Smooth muscle cell (in vitro differentiated cells): ENCODE measurements around the gene CNBD2. TPM values are rescaled to one million over a fixed set of nuclear protein-coding genes. Genes with fewer than 3 reads are reported as not detected.
"Not testable (repeated sequence)": the region's sequence is repeated elsewhere in the genome, so short reads cannot be mapped to it uniquely, and the experiment has no call there.

Experiments
- DNase-seq: peaks from one replicate; lab custom pipeline; 2025; ENCODE audit not compliant: unreplicated experiment; lab: John Stamatoyannopoulos, UW
- H2AFZ ChIP-seq: fragments of 200-600 bp; sonication (generic); 2 replicates; pipeline ENCODE4 v1.6.0; 2016; ENCODE audit warnings: antibody characterized with exemption, low read depth, mild to moderate bottlenecking
- H3F3A ChIP-seq: fragments of 200-600 bp; sonication (generic); 2 replicates; pipeline ENCODE4 v1.6.0; 2017; ENCODE audit warnings: antibody characterized with exemption, low read depth
- H3K27ac ChIP-seq: fragments of 200-600 bp; sonication (generic); 2 replicates; pipeline ENCODE4 v1.5.1; 2016; ENCODE audit warnings: low read depth, mild to moderate bottlenecking
- H3K27me3 ChIP-seq: fragments of 200-600 bp; sonication (generic); 2 replicates; pipeline ENCODE4 v1.6.1; 2016; ENCODE audit warnings: low read depth, mild to moderate bottlenecking
- H3K36me3 ChIP-seq: fragments of 200-600 bp; sonication (generic); 2 replicates; pipeline ENCODE4 v1.5.1; 2016; ENCODE audit warnings: low read depth
- H3K4me1 ChIP-seq: fragments of 200-600 bp; sonication (generic); 2 replicates; pipeline ENCODE4 v1.5.1; 2016; ENCODE audit warnings: low read depth
- H3K4me2 ChIP-seq: fragments of 200-600 bp; sonication (generic); 2 replicates; pipeline ENCODE4 v1.6.0; 2016; ENCODE audit warnings: mild to moderate bottlenecking
- H3K4me3 ChIP-seq: fragments of 200-600 bp; sonication (generic); 2 replicates; pipeline ENCODE4 v1.5.1; 2016; ENCODE audit warnings: mild to moderate bottlenecking
- H3K79me2 ChIP-seq: fragments of 200-600 bp; sonication (generic); 2 replicates; pipeline ENCODE4 v1.6.0; 2016; ENCODE audit warnings: low read depth, mild to moderate bottlenecking
- H3K9ac ChIP-seq: fragments of 200-600 bp; sonication (generic); 2 replicates; pipeline ENCODE4 v1.6.0; 2016; ENCODE audit warnings: low read depth
- H3K9me3 ChIP-seq: fragments of 200-600 bp; sonication (generic); replicated peaks from 2 replicates; pipeline ENCODE4 v1.5.1; 2016; ENCODE audit warnings: low read depth
- H4K20me1 ChIP-seq: fragments of 200-600 bp; sonication (generic); 2 replicates; pipeline ENCODE4 v1.6.0; 2016; ENCODE audit warnings: low read depth
- WGBS: methylation state at CpG from one replicate; pipeline ENCODE4 v1.1.7; 2016; ENCODE audit warnings: low lambda C conversion rate; 5-methylcytosine and 5-hydroxymethylcytosine counted together
- polyA plus RNA-seq: library from polyadenylated mRNA; unstranded; fragments of >200 nt; fragmentation: Nextera tagmentation; extraction: Ambion mirVana; gene quantifications from 2 replicates; pipeline ENCODE4 v1.2.1, GENCODE V29; 2016
- total RNA-seq: library from RNA; depleted of rRNA; stranded (reverse); fragments of >200 nt; gene quantifications from 2 replicates; pipeline ENCODE4 v1.2.3, GENCODE V29; 2014
- TF ChIP-seq, protein P1 (sequence below): fragments of 200-600 bp; sonication (generic); IDR thresholded peaks from 2 replicates; pipeline ENCODE4 v1.5.1; 2017; ENCODE audit warnings: borderline replicate concordance, mild to moderate bottlenecking, antibody characterized with exemption; ENCODE audit not compliant: insufficient read depth, poor library complexity, severe bottlenecking

Gene CNBD2
- total and polyA plus RNA-seq, 2 experiments from 2014 or later: 2.8 to 10.2 TPM

DNA sequence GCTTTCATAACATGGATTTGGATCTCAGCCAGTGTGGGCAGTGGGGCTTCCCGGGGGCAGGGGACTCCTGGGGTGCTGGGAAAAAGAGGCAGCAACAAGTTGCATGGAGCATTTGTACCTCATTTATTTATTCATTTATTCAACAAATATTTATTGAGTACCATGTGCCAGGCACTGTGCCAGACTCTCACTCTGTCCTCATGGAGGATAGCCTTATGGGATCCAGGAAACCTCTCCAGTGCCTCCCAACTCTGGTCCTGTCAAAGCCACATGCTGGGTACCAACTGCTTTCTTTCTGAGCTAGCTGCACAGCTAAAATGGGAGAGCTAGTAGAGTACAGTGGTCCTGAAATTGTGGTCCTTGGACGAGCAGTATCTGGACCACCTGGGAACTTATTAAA is 98.4 kb downstream of the CNBD2 start:
- H3K27me3 ChIP-seq: no peaks in the 10 kb centered on the region
- 92% methylated on average over 2 of the region's 2 CpGs for WGBS
- H3K36me3 ChIP-seq: no peaks in the 10 kb centered on the region
- no peak overlapping the region for H3K27ac ChIP-seq
- no peaks in the 10 kb centered on the region for H4K20me1 ChIP-seq
- H3K4me1 ChIP-seq: peaks cover 11% of the 10 kb centered on the region
- DNase-seq: no peak
- H3K79me2 ChIP-seq: no peaks in the 10 kb centered on the region
- no peak overlapping the region for H3K4me2 ChIP-seq
- H3K9ac ChIP-seq: no peak overlapping the region
- no peaks in the 10 kb centered on the region for H3K9me3 ChIP-seq
- H3K4me3 ChIP-seq: no peak overlapping the region
- TF ChIP-seq, protein P1, sequence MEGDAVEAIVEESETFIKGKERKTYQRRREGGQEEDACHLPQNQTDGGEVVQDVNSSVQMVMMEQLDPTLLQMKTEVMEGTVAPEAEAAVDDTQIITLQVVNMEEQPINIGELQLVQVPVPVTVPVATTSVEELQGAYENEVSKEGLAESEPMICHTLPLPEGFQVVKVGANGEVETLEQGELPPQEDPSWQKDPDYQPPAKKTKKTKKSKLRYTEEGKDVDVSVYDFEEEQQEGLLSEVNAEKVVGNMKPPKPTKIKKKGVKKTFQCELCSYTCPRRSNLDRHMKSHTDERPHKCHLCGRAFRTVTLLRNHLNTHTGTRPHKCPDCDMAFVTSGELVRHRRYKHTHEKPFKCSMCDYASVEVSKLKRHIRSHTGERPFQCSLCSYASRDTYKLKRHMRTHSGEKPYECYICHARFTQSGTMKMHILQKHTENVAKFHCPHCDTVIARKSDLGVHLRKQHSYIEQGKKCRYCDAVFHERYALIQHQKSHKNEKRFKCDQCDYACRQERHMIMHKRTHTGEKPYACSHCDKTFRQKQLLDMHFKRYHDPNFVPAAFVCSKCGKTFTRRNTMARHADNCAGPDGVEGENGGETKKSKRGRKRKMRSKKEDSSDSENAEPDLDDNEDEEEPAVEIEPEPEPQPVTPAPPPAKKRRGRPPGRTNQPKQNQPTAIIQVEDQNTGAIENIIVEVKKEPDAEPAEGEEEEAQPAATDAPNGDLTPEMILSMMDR: no peak
- H3F3A ChIP-seq: no peaks in the 10 kb centered on the region
- H2AFZ ChIP-seq: no peak overlapping the region

DNA sequence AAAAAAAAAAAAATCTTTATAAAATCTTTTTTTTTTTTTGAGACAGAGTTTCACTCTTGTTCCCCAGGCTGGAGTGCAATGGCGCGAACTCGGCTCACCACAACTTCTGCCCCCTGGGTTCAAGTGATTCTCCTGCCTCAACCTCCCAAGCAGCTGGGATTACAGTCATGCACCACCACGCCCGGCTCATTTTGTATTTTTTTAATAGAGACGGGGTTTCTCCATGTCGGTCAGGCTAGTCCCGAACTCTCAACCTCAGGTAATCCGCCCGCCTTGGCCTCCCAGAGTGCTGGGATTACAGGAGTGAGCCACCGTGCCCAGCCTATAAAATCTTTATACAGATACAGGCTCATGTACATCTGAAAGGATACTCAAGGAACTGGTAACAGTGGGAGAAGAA is 100.1 kb downstream of the CNBD2 start:
- H3K27ac ChIP-seq, H3K9me3 ChIP-seq, H3K4me3 ChIP-seq, H3K36me3 ChIP-seq, H2AFZ ChIP-seq, H3K4me2 ChIP-seq, H3K79me2 ChIP-seq, H4K20me1 ChIP-seq, H3K9ac ChIP-seq, H3K27me3 ChIP-seq, H3F3A ChIP-seq, DNase-seq: not testable (repeated sequence)
- 94% methylated on average over 11 of the region's 11 CpGs for WGBS
- H3K4me1 ChIP-seq: peaks cover 11% of the 10 kb centered on the region

DNA sequence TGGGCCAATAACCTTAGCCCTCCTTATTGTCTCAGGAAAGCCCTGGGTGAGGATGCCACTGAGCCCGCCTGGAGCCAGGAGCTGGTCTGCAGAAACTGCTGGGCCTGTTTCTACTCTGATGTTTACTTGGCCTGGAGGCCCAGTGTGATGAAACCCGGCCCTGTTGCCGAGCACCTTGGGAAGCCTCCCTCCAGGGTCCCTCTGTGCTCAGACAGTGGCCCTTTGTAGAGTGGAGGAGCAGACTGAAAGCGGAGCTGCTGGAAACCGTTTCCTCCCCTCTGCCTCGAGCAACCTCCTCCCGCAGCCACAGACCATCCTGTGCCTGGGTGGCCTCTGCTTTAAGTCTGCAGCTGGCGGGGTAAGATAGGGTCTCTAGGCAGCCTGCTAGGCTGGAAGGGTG is 102.1 kb downstream of the CNBD2 start:
- H3K27ac ChIP-seq: no peak overlapping the region
- H3K36me3 ChIP-seq: no peaks in the 10 kb centered on the region
- peaks cover 6% of the 10 kb centered on the region for H3K4me1 ChIP-seq
- no peak for DNase-seq
- H3F3A ChIP-seq: no peaks in the 10 kb centered on the region
- H3K4me3 ChIP-seq: no peak overlapping the region
- TF ChIP-seq, protein P1: no peak
- no peaks in the 10 kb centered on the region for H3K79me2 ChIP-seq
- H3K9ac ChIP-seq: no peak overlapping the region
- 36% methylated on average over 8 of the region's 8 CpGs for WGBS
- no peaks in the 10 kb centered on the region for H3K9me3 ChIP-seq
- no peak overlapping the region for H3K4me2 ChIP-seq
- no peak overlapping the region for H2AFZ ChIP-seq
- H3K27me3 ChIP-seq: no peaks in the 10 kb centered on the region
- H4K20me1 ChIP-seq: no peaks in the 10 kb centered on the region

DNA sequence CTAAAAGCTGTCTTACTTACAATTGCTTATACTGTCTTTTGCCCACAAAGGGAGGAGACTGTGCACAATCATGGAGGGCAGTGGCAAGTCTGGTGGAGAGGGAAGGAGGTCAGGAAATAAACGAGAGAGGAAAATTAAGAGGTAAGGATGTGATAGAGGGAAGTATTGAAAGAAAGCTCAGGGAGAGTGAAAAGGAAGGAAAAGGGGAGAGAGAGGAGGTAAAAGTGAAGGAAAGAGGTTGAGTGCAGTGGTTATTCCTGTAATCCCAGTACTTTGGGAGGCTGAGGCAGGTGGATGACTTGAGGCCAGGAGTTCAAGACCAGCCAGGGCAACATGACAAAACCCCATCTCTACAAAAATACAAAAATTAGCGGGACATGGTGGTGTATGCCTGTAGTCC is 103.5 kb downstream of the CNBD2 start:
- H3K36me3 ChIP-seq: no peaks in the 10 kb centered on the region
- peaks cover 6% of the 10 kb centered on the region for H3K4me1 ChIP-seq
- H3K9ac ChIP-seq: no peak overlapping the region
- no peak overlapping the region for H3K27ac ChIP-seq
- TF ChIP-seq, protein P1: no peak
- H2AFZ ChIP-seq: no peak overlapping the region
- no peaks in the 10 kb centered on the region for H3K79me2 ChIP-seq
- H4K20me1 ChIP-seq: no peaks in the 10 kb centered on the region
- no peak overlapping the region for H3K4me2 ChIP-seq
- H3K27me3 ChIP-seq: peaks cover 4% of the 10 kb centered on the region
- no peak overlapping the region for H3K4me3 ChIP-seq
- 94% methylated on average over 2 of the region's 2 CpGs for WGBS
- DNase-seq: no peak
- no peaks in the 10 kb centered on the region for H3F3A ChIP-seq
- no peaks in the 10 kb centered on the region for H3K9me3 ChIP-seq
